ENCODE results near the gene SNX30.

DNA sequence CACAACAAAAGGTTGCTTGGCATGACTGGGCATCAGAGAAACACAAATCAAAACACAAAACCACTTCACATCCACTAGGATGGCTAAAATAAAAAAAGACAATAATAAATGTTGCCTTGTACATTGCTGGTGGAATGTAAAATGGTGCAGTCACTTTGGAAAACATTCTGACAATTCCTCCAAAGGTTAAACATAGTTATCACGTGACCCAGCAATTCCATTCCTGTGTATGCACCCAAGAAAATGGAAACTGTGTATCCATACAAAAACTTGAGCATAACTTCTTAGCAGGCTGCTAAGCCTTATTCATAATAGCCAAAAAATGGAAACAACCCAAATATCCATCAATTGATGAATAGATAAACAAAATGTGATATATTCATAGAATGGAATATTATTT, 150.3 kb downstream of the SNX30 start:
- no peak for TF ChIP-seq CTCF (IDR thresholded peaks at IDR 0.05)
- TF ChIP-seq POLR2A (IDR thresholded peaks at IDR 0.05; ENCODE audit: low read depth) = no peak
- no peak for TF ChIP-seq POLR2AphosphoS5 (IDR thresholded peaks at IDR 0.05)
